ENCODE results near the gene UBE3C.
"Not testable (repeated sequence)": the region's sequence is repeated elsewhere in the genome, so short reads cannot be mapped to it uniquely, and the experiment has no call there.

The UBE3C gene

DNA sequence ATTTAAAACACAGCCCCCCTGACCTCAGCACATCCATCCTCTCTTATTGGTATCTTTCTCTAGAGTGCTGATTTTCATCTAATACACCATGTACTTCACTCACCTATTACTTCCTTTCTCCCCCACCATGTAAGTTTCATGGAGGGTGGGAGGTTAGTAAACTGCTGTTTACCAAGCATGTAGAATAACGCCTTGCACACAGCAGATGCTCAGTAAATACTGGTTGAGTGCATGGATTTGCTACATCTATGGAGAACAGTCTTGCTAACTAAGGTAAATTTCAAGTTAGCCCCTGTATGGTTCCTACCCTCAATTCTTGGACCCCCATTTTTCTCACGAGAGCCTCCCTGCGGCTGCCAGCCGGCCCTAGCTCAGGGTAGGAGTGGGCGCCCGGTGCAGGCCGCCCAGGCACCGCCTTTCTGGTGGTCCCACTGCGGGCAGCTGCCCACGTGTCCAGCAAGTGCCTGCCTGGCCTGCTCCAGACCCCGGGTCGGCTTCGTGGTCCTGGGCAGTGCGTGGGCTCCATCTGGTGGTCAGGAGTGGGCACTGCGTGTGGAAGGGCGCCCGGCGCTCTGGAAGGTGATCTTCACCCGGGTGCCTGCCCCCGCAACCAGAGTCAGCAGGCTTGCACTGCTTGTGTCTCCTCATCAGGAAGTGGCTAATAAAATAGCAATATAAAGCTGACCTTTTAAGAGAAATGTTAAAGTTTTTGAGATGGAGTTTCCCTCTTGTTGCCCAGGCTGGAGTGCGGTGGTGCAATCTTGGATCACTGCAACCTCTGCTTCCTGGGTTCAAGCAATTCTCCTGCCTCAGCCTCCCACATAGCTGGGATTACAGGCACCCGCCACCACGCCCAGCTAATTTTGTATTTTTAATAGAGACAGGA lies 134.7 kb downstream of the UBE3C start:
- no peak for DNase-seq (ENCODE audit: low read depth)

DNA sequence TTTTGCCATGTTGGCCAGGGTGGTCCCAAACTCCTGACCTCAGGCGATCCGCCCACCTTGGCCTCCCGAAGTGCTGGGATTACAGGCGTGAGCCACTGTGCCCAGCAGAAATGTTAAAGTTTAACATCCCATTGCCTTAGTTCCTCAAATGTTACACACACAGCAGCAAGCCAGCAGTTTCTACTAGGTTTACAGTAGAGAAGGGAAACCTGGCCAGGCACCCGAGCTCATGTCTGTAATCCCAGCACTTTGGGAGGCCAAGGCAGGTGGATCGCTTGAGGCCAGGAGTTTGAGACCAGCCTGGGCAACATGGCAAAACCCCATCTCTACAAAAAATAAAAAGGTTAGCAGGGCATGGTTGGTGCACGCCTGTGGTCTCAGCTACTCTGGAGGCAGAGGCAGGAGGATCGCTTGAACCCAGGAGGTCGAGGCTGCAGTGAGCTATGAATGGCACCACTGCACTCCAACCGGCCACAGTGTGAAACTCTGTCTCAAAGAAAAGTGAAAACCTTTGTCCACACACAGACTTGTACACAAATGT lies 135.4 kb downstream of the UBE3C start:
- not testable (repeated sequence) for DNase-seq (ENCODE audit: low read depth)

DNA sequence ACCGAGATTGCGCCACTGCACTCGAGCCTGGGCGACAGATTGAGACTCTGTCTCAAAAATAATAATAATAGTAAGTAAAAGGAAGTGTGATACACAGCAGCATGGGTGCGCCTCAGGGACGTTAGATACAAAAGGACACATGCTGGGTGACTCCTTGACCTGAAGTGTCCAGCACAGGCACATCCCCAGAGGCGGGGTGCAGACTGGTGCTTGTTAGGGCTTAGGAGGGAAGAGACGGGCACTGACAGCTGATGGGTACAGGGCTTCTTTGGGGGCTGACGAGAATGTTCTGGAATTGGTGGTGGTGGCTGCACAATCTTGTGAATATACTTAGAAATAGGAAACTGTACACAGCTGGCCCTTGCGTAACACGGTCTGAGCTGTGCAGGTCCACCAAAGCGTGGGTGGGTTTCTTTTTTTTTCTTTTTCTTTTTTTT lies 136.3 kb downstream of the UBE3C start:
- DNase-seq (ENCODE audit: low read depth) = no peak

DNA sequence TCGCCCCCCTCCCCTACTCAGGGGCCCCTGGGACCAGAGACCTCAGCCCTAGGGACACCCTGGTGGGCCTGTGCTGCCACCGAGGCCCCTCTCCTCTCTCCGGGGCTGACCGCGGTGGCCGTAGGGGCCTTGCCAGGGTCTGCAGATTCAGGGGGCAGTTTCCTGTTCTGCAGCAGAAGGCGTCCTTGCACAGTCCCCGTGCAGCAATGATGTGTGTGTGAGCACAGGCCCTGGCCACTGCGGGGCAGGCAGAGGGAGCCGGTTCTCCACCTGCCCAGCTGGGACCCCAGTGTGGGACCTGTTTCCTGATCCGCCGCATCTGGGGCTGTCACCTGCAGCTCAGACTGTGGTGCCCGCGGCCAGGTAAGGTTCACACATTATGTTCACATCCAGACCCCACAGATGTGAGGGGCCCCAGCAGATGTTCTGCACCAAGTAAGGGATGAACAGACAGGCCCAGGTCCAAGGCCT lies 137.4 kb downstream of the UBE3C start:
- DNase-seq (ENCODE audit: low read depth) = no peak

DNA sequence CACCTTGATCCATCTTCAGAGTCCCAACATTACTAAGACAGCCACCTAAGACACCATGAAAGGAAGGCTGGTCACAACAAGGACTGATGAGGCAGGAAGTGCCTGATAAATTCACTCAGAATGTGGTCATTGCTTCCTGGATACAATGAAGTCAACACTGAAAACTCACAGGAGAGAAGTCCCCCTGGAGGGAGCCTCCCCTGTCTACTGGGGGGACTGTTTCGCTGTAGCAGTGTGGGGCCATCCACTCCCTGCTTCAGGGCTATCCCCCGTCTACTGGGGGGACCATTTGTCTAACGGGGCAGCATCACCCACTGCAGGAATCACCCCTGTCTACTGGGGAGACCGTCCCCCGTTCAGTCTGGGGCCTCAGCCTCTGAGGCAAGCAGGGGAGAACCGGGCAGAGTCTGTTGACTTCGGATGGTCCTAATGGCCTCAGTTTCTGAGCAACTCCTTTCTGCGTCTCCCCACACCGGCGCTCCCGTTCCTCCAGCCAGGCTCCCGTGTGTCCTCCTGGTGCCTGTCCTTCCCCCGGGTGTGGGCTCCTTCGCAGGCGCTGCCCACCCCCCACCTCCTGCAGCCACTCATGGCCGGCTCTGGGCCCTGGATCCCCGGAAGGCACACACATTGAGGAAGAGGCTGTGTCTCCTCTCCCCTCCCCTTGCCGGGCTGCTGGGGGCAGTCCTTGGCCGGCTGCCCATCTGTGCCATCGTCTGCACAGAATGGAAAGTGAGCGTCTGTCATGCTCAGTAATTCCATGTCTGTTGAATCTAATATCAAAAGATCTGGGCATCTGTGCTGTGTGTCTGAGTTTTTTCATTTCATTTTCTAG lies 138.2 kb downstream of the UBE3C start:
- no peak for DNase-seq (ENCODE audit: low read depth)

DNA sequence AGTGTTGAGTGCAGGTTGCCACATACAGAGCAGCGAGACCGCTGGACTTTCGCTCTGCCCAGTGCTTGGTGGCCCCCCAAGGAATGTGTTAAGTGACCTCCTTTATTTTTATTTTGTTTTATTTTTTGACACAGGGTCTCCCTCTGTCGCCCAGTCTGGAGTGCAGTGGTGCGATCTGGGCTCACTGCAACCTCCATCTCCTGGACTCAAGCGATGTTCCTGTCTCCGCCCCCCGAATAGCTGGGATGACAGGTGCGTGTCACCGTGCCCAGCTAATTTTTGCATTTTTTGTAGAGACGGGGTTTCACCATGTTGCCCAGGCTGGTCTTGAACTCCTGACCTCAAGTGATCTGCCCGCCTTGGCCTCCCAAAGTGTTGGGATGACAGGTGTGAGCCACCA lies 138.8 kb downstream of the UBE3C start:
- not testable (repeated sequence) for DNase-seq (ENCODE audit: low read depth)

DNA sequence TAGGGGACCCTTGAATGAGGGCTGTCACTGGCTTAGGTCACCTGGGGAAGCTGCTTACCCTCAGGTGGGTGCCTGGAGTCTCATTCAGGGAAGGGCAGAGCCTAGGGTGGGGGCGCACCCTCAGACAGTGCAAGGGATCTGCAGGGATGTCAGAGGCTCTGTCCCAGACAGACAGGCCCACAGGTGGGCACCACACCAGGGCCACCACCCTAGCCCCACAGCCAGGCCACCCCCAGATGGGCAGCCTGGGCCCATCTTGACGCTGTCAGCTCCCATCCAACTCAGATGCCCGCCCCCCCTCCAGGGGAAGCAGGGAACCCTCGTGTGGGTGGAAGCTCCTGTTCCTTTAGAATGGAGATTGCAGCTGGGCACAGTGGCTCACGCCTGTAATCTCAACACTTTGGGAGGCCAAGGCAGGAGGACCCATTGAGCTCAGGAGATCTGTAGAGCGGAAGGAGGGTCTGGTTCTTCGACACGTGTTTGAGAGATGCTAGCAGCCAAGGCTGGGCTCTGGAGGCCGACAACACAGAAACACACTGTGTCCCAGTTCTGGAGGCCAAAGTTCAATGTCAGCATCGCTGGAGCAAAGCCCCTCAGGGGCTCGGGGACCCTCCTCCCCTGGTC lies 139.6 kb downstream of the UBE3C start:
- no peak for DNase-seq (ENCODE audit: low read depth)

DNA sequence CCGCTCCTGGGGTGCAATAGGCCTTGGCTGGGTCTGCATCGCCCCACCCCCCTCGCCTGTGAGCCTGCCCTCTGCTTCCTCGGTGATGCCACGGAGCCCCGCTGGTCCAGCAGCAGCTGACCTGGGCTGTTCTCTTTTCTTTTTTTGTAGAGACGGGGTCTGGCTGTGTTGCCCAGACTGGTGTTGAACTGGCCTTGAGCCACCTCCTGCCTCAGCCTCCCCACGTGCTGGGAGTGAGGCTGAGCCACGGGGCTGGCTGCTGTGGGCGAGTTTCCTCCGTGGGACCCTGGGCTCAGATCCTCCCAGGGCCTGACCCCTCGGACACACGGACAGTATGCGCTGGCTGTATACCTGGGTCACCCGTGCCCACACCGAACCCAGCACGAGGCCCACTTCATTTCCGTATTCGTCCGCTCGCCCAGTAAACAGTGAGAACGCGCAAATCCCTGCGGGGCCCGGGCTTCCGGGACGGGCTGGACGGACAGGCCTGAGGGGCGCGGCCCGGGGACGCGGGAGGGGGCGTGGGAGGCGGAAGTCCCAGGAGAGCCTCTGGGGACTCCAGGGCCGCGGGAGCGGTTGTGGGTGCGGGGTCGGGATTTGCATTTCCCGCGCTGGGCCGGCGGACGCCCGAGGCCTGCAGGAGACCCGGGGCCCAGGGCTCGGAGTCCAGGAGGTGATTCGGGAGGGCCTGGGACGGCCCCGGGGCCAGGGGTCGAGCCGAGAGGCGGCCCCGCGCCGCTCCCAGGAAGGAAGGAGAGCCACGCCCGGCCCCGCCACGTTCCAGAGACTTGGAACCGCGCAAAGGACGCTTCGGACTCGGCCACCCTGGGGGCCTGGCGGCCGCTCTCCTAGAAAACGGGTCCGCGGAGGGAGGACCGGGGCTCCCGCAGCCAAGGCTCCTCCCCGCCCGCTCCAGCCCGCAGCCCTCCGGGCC lies 140.3 kb downstream of the UBE3C start:
- no peak for DNase-seq (ENCODE audit: low read depth)

DNA sequence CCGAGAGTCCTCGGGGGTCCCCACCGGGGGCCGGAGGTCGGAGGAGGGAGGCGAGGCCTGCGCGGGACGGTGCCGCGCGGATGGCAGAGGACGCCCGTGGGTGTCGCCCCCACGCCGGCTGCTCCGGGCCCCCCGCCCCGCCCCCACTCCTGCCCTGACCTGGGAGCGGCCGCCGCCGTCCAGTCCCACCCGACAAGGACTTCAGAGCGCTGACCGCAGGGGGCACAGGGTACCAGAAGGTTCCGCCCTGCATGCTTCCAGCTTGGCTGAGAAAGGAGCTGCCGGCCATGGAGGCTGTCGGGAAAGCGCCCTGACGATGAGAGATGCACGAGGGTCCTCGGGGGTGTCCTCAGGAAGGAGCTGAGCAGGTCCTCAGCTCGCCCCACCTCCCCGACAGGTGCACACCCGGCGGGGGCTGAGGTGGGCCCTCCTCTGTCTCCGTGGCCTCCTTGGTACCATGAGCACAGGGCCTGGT lies 141.1 kb downstream of the UBE3C start:
- no peak for DNase-seq (ENCODE audit: low read depth)

DNA sequence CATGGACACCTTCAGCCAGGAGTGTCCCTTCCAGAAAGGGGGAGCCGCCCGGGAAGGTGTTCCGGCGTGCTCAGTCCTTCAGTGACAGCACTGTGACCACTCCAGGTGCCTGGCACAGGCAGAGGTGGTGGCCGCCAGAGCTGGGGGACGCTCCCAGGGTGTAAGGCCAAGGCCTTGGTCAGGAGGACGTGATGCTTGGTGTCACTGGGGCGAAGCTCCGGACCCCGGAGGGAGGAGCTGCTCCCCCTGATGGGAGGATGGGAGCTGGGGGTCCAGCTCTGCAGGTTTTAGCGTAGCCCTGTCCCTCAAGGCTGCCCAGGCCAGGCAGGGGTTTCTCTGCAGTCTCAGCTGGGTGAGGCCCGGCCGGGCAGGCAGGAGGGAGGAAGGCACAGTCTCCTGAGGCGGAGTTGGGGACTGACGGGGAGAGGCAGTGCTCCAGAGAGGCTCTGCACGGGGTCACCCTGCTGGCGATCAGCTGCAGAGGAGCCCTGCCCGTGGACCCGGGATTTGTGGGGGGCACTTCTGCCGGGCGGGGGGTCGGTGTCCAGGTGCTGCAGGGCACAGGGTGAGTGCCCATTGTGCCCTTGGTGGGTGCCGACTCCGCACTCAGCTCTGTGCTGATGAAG lies 141.6 kb downstream of the UBE3C start:
- no peak for DNase-seq (ENCODE audit: low read depth)

DNA sequence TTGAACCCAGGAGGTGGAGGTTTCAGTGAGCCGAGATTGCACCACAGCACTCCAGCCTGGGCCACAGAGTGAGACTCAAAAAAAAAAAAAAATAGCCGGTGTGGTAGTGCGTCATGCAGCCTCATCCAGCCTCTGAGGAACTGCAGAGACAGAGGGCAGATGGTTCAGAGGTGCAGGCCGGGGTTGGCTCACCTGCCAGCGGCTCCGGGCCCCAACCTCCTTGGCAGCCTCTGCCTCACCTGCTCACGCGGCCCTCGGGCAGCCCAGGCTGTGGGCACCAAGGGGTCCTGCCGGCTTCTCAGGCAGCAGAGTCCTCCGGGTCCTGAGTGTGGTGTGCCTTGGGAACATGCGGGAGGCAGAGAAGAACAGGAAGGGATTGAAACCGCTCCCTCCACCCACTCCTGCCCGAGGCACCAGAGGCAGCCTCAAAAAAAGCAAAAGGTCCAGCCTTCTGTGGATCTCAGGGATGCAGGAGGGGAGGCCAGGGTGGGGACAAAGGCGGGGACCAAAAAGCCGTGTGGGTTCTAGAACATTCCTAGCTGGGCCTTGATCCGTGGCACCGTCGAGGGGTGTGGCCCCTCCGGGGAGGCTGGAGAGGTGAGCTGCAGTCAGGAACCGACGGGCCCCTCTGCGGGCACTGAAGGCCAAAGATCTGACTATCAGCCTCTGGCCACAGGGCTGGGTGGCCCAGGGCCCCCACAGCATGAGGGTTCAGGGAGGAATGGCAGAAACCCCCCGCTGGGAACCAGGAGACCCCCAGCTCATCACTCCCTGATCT lies 142.7 kb downstream of the UBE3C start:
- DNase-seq (ENCODE audit: low read depth) = no peak

DNA sequence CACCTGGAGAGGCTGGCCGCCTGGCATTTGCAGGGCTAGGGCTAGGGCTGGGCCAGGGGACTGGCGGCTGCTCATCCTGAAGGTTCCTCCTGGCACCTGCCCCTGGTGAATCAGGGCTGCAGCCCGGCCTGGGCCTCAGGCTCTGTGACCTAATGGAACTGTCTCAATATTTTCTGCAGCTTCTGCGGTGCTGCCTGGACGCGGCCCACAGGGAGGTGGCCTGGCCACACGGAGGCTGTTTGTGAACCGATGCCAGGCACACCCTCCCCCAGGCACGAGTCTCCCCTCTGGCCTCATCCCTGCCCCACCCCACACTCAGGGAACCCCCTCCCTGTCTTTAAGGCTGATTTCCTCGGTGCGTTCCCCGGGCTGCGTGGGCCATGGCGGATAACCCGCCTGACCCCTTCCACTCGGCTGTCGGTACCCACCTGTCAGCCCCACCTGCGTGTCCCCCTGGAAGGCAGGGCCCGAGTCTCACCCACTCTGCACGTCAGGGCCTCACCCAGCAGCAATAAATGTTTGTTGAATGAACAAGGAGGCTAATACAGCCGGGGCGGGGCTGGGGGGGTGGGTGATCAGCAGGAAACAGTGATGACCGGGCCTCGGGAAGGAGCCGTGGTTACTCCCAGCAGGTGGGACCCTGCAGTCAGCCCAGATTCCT lies 143.5 kb downstream of the UBE3C start:
- no peak for DNase-seq (ENCODE audit: low read depth)

DNA sequence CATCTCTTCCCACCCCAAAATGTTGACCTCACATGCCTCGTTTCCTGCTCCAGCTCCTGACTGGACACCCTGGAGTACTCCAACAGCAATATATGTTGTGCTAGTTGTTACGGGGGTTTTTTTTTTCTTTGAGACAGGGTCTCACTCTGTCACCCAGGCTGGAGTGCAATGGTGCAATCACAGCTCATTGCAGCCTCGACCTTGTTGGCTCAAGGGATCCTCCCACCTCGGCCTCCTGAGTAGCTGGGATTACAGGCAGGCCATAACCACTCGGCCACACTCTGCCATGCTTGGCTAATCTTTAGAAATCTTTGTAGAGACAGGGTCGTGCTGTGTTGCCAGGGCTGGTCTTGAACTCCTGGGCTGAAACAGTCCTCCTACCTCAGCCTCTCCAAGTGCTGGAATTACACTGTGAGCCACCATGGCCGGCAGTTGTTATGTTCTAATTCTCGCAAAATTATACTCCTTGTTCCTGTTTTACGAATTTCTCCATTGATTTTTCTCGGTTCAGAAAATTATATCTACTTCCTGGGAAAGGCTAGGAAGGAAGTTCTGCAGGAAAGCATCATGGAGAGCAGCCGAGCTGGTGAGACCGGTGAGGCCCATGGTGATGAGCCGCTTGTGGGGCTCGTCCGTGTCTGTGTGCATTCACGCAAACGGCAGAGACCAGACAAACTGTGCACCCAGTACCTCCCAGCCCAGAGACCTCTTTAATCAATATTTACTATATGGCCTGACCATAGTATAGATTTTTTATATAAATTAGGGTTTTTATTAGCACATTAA lies 145.7 kb downstream of the UBE3C start:
- no peak for DNase-seq (ENCODE audit: low read depth)

DNA sequence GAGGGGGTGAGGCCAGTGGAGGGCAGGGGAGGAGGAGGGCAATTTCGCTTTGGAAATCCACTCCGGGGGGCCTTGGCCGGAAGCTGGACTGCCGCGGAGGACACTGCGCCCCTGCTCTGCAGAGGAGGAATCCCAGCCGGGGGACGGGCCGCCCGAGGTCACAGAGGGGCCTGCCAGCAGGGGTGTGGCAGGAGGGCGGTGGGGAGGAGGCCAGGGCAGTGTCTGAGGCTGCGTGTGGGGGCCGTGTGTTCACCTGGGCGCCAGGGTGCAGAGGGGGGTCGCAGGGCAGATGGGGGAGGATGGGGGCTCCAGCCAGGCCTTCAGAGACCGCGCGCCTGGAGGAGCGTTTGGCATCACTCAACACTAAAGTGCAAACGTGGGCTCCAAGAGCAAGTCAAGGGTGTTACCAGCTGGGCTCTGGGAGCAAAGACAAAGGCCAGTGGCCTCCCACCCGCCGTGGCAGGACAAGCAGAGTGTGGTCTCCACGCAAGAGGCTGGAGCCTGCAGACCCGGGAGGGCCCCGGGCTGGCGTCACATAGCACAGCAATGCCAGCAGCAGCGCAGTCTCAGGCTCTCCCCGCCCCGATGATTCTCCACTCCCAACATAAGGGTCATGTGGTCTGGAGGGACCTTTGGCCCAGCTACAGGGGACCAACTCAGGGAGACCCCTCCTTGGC lies 152.8 kb downstream of the UBE3C start:
- no peak for DNase-seq (ENCODE audit: low read depth)

DNA sequence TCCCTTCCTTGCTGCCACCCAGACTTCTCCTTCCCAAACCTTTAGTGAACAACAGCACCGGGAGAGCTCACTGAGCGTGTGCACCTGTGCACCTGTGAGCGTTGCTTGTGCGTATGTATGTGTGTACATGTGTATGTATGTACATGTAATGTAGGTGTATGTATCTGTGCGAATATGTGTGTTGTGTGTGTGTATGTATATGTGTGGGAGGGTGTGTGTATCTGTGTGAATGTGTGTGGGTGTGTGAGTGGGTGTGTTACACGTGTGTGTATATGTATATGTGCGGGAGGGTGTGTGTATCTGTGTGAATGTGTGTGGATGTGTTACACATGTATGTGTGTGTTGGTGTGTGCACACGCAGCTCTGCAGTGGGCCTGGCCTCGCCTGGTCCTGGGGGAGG lies 153.5 kb downstream of the UBE3C start:
- no peak for DNase-seq (ENCODE audit: low read depth)

DNA sequence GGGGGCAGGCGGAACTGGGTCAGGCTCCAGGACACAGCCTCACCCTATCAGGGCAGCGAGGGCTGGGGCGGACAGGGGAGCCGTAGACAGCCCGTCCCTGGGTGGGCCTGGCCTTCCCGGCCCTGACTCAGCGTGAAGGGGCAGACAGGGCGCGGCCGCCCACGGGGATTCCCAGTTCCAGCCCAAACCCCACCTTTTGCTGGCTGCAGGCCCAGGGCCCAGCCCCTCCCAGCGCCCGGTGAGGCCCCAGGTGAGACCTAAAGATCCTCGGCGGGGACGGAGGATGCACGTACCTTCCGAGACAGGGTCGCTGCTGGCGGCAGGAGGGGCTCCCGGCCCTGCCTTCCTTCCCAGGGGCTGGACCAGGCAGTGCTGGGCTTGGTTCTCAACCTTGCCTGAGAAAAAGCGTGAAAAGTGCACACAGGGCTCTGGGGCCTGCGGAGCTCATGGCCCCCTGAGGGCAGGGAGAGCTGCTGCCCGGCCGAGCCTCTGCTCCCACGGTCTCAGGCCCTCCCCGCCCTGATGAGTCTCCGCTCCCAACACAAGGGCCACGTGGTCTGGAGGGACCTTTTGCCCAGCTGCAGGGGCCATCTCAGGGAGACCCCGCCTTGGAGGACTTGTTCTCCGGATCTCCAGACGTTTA lies 154.2 kb downstream of the UBE3C start:
- no peak for DNase-seq (ENCODE audit: low read depth)

DNA sequence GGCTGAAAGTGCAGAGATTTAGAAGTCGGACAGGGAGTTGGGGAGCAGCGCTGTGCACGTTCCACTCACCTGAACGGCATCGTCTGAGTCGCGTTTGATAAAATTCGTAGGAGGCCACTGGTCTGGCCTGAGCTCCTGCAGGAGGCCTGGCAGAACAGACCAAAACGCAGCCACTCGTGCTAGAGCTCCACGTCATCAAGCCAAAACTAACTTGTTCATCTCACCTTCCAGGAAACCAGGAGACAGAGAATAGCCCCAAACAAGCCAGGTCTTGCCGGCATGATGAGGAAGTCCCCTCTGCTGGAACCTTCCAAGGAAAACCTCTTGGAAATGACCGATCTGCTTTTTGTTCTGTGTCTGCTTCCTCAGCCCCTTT lies 154.7 kb downstream of the UBE3C start:
- DNase-seq (ENCODE audit: low read depth) = no peak

Data from GM04503 (cell line).